SK-N-SH (cell line): Measurements from ENCODE around the gene TICAM2. TPM values are rescaled to one million over a fixed set of nuclear protein-coding genes. Genes with fewer than 3 reads are reported as not detected.

Source experiments
- CTCF ChIA-PET: fragments of 300-600, 350-600 bp; formaldehyde crosslinking; extraction: SDS; loops from one replicate; lab custom pipeline; 2021; lab: Yijun Ruan, JAX
- POLR2A ChIA-PET: fragments of 350-600 bp; sonication (Branson Sonifier 250); formaldehyde crosslinking; extraction: SDS; loops from one replicate; lab custom pipeline; 2020; ENCODE audit warnings: antibody characterized with exemption, inconsistent platforms; lab: Yijun Ruan, JAX
- DNase-seq: peaks from one replicate; pipeline ENCODE4 v3.0.0; 2012
- H2AFZ ChIP-seq: fragments of 200-600 bp; sonication (generic); 2 replicates; pipeline ENCODE4 v1.8.1; 2016; ENCODE audit warnings: antibody characterized with exemption, mild to moderate bottlenecking, low read depth
- H3F3A ChIP-seq: fragments of 200-600 bp; sonication (generic); replicated peaks from 2 replicates; pipeline ENCODE3; 2016; ENCODE audit warnings: antibody characterized with exemption, mild to moderate bottlenecking; ENCODE audit not compliant: insufficient read depth
- H3K27ac ChIP-seq, 2 experiments: fragments of 200-500 bp in 1 of 2; fragments of 200-600 bp in 1 of 2; sonication (Bioruptor generic) in 1 of 2; sonication (generic), shearing (Covaris generic) in 1 of 2; 2 replicates each; pipeline versions ENCODE4 v1.5.1 to v1.6.1; 2014 to 2016; ENCODE audit warnings: low read depth in 2 of 2, inconsistent platforms in 1 of 2, low read length in 1 of 2, mild to moderate bottlenecking in 1 of 2, mixed read lengths in 1 of 2
- H3K27me3 ChIP-seq: fragments of 200-600 bp; sonication (generic), shearing (Covaris generic); 2 replicates; pipeline ENCODE4 v1.6.1; 2016; ENCODE audit warnings: mixed run types; ENCODE audit not compliant: insufficient read depth
- H3K36me3 ChIP-seq, 2 experiments: fragments of 200-500 bp in 1 of 2; fragments of 200-600 bp in 1 of 2; sonication (Bioruptor generic) in 1 of 2; sonication (generic) in 1 of 2; replicated peaks in 1 of 2; 2 replicates each; pipeline versions ENCODE3 to v1.5.1; 2014 to 2016; ENCODE audit warnings: low read length in 1 of 2, mild to moderate bottlenecking in 1 of 2; ENCODE audit not compliant: insufficient read depth in 2 of 2, control insufficient read depth in 1 of 2
- H3K4me1 ChIP-seq, 2 experiments: fragments of 200-500 bp in 1 of 2; fragments of 200-600 bp in 1 of 2; sonication (Bioruptor generic) in 1 of 2; sonication (generic), shearing (Covaris generic) in 1 of 2; 2 replicates each; pipeline versions ENCODE4 v1.5.1 to v1.6.1; 2014 to 2016; ENCODE audit warnings: low read depth in 1 of 2, low read length in 1 of 2, mixed run types in 1 of 2; ENCODE audit not compliant: insufficient read depth in 2 of 2, control insufficient read depth in 1 of 2
- H3K4me2 ChIP-seq: fragments of 200-600 bp; sonication (generic), shearing (Covaris generic); 2 replicates; pipeline ENCODE4 v1.6.1; 2017; ENCODE audit warnings: mixed run types
- H3K4me3 ChIP-seq, 2 experiments: fragments of 200-500 bp in 1 of 2; fragments of 200-600 bp in 1 of 2; sonication (Bioruptor generic) in 1 of 2; sonication (generic), shearing (Covaris generic) in 1 of 2; 2 replicates each; pipeline versions ENCODE4 v1.5.1 to v1.8.1; 2014 to 2016; ENCODE audit warnings: low read depth in 2 of 2, inconsistent platforms in 1 of 2, low read length in 1 of 2, mild to moderate bottlenecking in 1 of 2, mixed read lengths in 1 of 2, moderate library complexity in 1 of 2
- H3K79me2 ChIP-seq: fragments of 200-600 bp; sonication (generic); 2 replicates; pipeline ENCODE4 v1.8.1; 2017; ENCODE audit warnings: mild to moderate bottlenecking; ENCODE audit not compliant: insufficient read depth
- H3K9ac ChIP-seq: fragments of 200-600 bp; sonication (generic); 2 replicates; pipeline ENCODE4 v1.6.1; 2017; ENCODE audit warnings: mixed run types
- H3K9me2 ChIP-seq: fragments of 200-600 bp; sonication (generic); 2 replicates; pipeline ENCODE4 v1.6.1; 2017; ENCODE audit warnings: mixed run types
- H3K9me3 ChIP-seq: fragments of 200-600 bp; sonication (generic); 2 replicates; pipeline ENCODE4 v1.6.1; 2017; ENCODE audit warnings: mixed run types, mild to moderate bottlenecking, moderate library complexity
- H4K20me1 ChIP-seq: fragments of 200-600 bp; sonication (generic); 2 replicates; pipeline ENCODE4 v1.6.1; 2017; ENCODE audit warnings: mild to moderate bottlenecking, mixed run types; ENCODE audit not compliant: insufficient read depth
- CTCF ChIP-seq: fragments of 200-600 bp; sonication (generic); IDR thresholded peaks from 2 replicates; pipeline ENCODE4 v1.6.1; 2017; ENCODE audit warnings: antibody characterized with exemption, mild to moderate bottlenecking, moderate library complexity
- FOSL2 ChIP-seq: IDR thresholded peaks from 2 replicates; pipeline ENCODE4 v1.4.0; 2012; ENCODE audit warnings: low read depth, mild to moderate bottlenecking, moderate library complexity, borderline replicate concordance
- FOXJ3 ChIP-seq: sonication (generic); formaldehyde crosslinking; IDR thresholded peaks from 2 replicates; pipeline ENCODE4 v1.5.1; 2020; ENCODE audit warnings: mild to moderate bottlenecking, missing genetic modification reagents
- MXI1 ChIP-seq: IDR thresholded peaks from 2 replicates; pipeline ENCODE4 v1.6.1; 2012; ENCODE audit warnings: mild to moderate bottlenecking, low read depth, low read length, improper control_type of control experiment
- NRF1 ChIP-seq: IDR thresholded peaks from 2 replicates; pipeline ENCODE4 v1.6.1; 2012; ENCODE audit warnings: low read depth, mild to moderate bottlenecking, low read length
- PBX3 ChIP-seq: IDR thresholded peaks from 2 replicates; pipeline ENCODE4; 2012
- POLR2AphosphoS5 ChIP-seq: IDR thresholded peaks from 2 replicates; pipeline ENCODE4 v1.6.1; 2012; ENCODE audit warnings: low read depth, low read length
- RAD21 ChIP-seq: IDR thresholded peaks from 2 replicates; pipeline ENCODE4 v1.6.1; 2012; ENCODE audit warnings: mild to moderate bottlenecking, low read length
- RXRA ChIP-seq: IDR thresholded peaks from 2 replicates; pipeline ENCODE4 v1.4.0; 2012; ENCODE audit warnings: low read depth, mild to moderate bottlenecking, borderline replicate concordance
- SIN3A ChIP-seq: IDR thresholded peaks from 2 replicates; pipeline ENCODE4 v1.6.1; 2012; ENCODE audit warnings: low read depth, mild to moderate bottlenecking, low read length, moderate library complexity, borderline replicate concordance
- TCF12 ChIP-seq: IDR thresholded peaks from 2 replicates; pipeline ENCODE4 v1.4.0; 2012
- YY1 ChIP-seq: IDR thresholded peaks from 2 replicates; pipeline ENCODE4 v1.4.0; 2012; ENCODE audit warnings: low read depth, mild to moderate bottlenecking
- ZBTB33 ChIP-seq: IDR thresholded peaks from 2 replicates; pipeline ENCODE4 v1.4.0; 2012; ENCODE audit warnings: low read depth, borderline replicate concordance
- WGBS: methylation state at CpG from one replicate; pipeline ENCODE4 v1.1.6; 2017; ENCODE audit warnings: low lambda C conversion rate; 5-methylcytosine and 5-hydroxymethylcytosine counted together
- polyA plus RNA-seq, 3 experiments: library from polyadenylated mRNA; depleted of rRNA; stranded (reverse); fragments of >200 nt; gene quantifications; 2 replicates each; pipeline ENCODE4 v1.2.3, GENCODE V29; 2012

The TICAM2 gene
- polyA plus RNA-seq, 1 of the 3 experiments (the other 2 are of a cell fraction) = not detected

GRCh38 chr5:115577741-115578140, 24.5 kb downstream of the TICAM2 start:
- CTCF ChIA-PET = interaction anchor here (0.6 to 6.7 kb wide), 3 partner anchors 8 to 491 kb away, joined by 3 to 65 read pairs (median 5); no protein-coding TSS in a partner anchor
- POLR2A ChIA-PET = no interaction called here
- H4K20me1 ChIP-seq = no peaks in the 10 kb centered on the region

GRCh38 chr5:115577329-115577728, 24.9 kb downstream of the TICAM2 start:
- Histone ChIP-seq H3K9me2 (no peaks in the 10 kb centered on the region), H3F3A (peaks cover 13% of the 10 kb centered on the region), H3K36me3 (peaks cover 2 to 23% of the 10 kb centered on the region in 2 experiments), H3K27ac (no peak overlapping the region), H3K4me1 (peaks cover 0 to 10% of the 10 kb centered on the region in 2 experiments; a peak in 1 of 4 replicates), H3K4me2 (no peak overlapping the region), H3K9ac (no peak overlapping the region), H2AFZ (no peak overlapping the region), H4K20me1 (no peaks in the 10 kb centered on the region), H3K79me2 (no peaks in the 10 kb centered on the region; the same call in 1 of the 2 replicates), H3K4me3 (no peak overlapping the region), H3K27me3 (no peaks in the 10 kb centered on the region), H3K9me3 (0 out of 2 replicates have a peak, but pooled peaks cover 3% of the 10 kb centered on the region)
- TF ChIP-seq FOSL2 (no peak), ZBTB33 (no peak), NRF1 (no peak), CTCF (no peak), MXI1 (no peak), POLR2AphosphoS5 (no peak), FOXJ3 (CRISPR knock-in tag) (no peak)
- no peak for DNase-seq
- WGBS = 81% methylated on average over 2 of the region's 2 CpGs
- ChIA-PET CTCF (interaction anchor here (0.6 to 6.7 kb wide), 3 partner anchors 9 to 491 kb away, joined by 3 to 65 read pairs (median 5); no protein-coding TSS in a partner anchor), POLR2A (no interaction called here)

More at GRCh38 chr5:115577741-115578140, 24.5 kb downstream of the TICAM2 start:
- DNase-seq = no peak
- Histone ChIP-seq H3K9ac (no peak overlapping the region), H3K9me3 (0 out of 2 replicates have a peak, but pooled peaks cover 3% of the 10 kb centered on the region), H3F3A (peaks cover 16% of the 10 kb centered on the region), H3K4me3 (no peak overlapping the region), H3K4me2 (no peak overlapping the region), H3K4me1 (peaks cover 0 to 12% of the 10 kb centered on the region in 2 experiments; a peak in 1 of 4 replicates), H3K79me2 (no peaks in the 10 kb centered on the region; the same call in 1 of the 2 replicates), H2AFZ (no peak overlapping the region), H3K27me3 (no peaks in the 10 kb centered on the region), H3K27ac (no peak overlapping the region), H3K9me2 (no peaks in the 10 kb centered on the region), H3K36me3 (peaks cover 2 to 23% of the 10 kb centered on the region in 2 experiments)
- TF ChIP-seq PBX3 (no peak), SIN3A (no peak), RXRA (no peak), FOXJ3 (CRISPR knock-in tag) (no peak), NRF1 (no peak), MXI1 (no peak), YY1 (no peak), RAD21 (no peak), TCF12 (no peak)
- WGBS = 97% methylated on average over 6 of the region's 6 CpGs
